Glomerular endothelial cell (primary cell): Measurements from ENCODE around the gene MEF2C. TPM values are rescaled to one million over a fixed set of nuclear protein-coding genes. Genes with fewer than 3 reads are reported as not detected.

Experiments used
- DNase-seq: peaks from one replicate; pipeline ENCODE4 v3.0.0-alpha.2; 2011; ENCODE audit warnings: low read depth, low spot score; ENCODE audit errors: extremely low read depth
- total RNA-seq: library from RNA; depleted of rRNA; stranded (reverse); fragments of >200 nt; gene quantifications from 2 replicates; pipeline ENCODE4 v1.2.3, GENCODE V29; 2015

The MEF2C gene
- total RNA-seq, 1 donor from 2014 or later, result 40.0 TPM

DNA sequence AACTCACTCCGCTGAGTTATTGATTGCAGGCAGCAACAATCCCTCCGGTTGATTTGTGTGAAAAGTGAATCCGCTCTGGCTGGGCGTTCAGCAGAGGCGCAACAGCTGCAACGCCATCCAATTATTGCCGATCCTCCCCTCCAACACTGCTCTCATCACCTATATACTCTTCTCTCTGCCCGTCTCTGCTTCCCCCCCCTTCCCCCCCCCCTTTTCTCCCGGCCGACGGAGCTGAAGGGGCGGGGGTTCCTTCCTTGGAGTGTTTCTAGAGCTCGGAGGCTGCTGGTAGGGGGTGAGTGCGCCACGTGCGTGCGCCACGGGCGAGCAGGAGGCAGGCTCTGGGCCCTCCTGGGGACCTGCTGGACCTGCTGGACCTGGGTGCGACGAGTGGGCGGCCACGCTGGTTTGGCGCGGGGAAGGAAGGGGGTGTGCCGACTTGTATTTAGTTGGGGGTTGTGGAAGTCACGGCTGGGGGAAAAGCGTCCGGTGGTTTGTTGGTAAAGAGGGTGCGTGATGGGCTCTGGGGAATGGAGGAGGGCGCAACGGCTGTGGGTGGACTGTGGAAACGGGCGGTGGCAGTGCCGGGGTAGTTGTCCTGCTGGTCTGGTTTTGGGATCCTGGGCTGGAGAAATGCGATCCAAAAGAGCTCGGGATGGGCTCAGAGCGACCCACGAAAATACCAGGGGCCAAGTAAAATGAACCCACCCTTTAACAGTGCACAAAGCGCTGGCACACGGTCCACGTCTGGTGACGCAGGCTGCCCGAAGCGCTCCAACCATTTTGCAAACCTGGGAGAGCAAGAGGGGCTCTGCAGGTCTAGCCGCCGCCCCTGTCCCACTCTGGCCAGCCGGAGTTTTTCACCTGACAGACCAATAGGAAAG, 6.4 kb upstream of the MEF2C start:
- no peak for DNase-seq

DNA sequence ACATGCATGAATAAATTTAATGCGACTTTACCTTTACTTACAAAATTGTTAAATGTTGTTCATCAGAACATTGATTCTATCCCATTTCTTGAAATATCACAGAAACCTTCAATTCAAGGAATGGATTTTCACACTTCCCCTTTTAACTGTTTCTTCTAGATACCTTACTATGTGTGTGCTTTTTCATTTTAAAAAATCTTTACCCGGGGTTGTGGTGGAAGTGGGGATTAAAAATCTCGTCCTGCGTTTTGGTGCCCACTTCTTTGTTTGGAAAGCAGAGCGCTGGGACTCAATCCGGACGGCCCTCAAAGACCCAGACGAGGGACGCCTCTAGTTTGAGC, 5.8 kb upstream of the MEF2C start:
- no peak for DNase-seq

DNA sequence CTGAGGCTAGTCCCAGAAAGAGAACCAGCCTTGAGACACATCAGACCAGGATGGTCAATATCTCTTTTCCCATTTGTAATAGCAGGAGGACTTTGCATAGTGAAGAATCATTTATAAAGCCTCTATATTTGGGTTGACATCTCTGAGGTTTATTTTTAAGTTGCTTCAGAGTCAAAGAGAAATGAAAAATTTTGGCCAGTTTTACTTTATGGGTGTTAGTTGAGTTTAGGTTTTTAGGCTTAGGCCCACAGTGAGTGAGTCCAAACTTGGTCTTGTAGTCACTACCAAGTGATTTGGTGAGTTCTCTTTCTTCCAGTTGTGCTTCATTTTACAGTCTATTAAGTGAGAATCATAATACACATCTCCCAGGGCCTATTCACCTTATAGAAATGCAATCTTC, 5.3 kb upstream of the MEF2C start:
- no peak for DNase-seq

DNA sequence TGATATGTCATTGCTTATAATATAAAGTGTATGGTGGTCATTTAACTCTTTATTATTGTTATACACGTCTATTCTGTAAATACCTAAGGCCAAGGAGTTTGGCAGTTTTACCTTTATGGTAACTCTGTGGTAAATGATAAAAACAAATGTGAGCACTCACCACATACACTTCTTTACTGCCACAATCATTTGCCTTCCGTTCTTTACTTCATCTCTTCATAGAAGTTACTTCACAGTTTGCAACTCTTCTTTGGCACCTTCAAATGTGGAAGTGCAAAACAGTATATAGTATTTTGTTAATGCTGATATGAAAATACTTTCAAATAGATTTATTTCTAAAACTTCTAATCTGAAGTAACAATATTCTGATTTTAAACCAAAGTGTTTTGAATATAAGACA, 4.4 kb upstream of the MEF2C start:
- no peak for DNase-seq

DNA sequence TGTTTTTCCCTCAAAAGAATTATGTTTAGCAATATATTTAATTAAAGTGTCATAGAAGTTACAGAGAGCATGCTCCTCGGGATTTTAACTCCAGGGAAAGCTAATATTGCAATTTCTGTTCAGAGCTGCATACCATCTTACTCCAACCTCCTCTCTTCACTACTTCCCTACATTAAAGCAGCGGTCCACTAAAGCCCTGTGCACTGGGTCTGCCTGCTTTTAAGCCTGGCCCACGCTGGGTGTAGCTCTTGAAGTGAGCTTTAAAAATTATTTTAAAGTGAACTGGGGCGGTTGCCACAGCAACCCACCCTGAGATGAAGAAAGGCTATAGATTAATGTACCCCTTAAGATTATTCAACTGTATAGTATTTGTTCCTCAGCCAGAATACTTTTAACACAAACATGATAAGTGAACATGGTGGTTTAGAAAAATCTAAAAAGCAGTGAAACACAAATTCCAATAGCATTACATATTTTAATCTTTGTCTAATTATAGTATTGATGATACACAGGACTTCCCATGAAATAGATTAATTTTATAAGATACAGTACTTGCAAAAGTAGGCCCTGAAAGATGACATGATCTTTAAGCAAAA, 3.9 kb upstream of the MEF2C start:
- DNase-seq, result no peak

DNA sequence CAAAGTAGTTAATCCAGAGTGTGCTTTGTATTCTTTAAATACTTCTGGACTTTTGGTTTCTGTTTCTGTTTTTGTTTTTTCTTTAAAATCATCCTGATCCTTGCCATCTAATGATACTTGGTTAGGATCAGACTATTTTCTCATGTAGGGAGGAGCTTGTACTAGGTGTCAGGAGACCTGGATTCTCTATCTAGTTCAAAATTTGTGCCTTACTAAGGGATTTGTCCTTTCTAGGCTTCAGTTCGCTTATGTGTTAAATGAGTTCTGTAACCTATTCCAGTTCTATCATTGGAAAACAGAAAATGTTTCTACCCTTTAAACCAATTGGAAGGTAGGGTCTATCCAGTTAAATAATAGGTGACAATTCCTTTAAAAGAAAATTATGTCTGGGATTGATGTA, 3.3 kb upstream of the MEF2C start:
- no peak for DNase-seq

DNA sequence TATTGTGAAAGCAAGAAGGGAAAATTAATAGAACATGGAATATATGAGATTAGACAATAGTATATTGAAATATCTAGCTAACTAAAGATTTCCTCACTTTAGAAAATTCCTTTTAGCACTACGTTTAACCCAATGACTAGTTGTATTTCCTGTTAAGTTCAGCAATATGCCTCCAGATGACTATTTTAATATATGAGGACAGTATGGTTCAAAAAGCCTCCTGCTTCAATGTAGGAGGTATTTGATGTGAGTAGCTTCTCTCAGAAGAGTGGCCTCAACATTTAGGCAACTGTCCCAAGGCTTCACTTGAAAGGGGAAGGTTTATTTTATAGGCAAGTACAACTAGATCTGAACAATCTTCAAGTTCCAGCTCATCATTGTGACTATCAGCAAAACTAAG, 2.0 kb upstream of the MEF2C start:
- DNase-seq, result no peak

DNA sequence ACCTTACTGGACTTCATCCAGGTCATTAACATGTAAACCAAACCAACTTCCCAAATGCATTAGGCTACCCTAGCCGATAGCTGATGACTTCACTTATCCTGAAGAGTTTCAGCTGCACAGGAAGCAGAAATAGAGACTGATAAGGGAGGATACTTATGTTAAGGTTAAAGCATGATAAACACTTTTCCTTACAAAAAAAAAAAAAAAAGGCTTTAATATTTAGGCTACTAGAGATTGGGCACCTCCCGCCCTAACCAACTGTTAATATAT, 1.6 kb upstream of the MEF2C start:
- no peak for DNase-seq

DNA sequence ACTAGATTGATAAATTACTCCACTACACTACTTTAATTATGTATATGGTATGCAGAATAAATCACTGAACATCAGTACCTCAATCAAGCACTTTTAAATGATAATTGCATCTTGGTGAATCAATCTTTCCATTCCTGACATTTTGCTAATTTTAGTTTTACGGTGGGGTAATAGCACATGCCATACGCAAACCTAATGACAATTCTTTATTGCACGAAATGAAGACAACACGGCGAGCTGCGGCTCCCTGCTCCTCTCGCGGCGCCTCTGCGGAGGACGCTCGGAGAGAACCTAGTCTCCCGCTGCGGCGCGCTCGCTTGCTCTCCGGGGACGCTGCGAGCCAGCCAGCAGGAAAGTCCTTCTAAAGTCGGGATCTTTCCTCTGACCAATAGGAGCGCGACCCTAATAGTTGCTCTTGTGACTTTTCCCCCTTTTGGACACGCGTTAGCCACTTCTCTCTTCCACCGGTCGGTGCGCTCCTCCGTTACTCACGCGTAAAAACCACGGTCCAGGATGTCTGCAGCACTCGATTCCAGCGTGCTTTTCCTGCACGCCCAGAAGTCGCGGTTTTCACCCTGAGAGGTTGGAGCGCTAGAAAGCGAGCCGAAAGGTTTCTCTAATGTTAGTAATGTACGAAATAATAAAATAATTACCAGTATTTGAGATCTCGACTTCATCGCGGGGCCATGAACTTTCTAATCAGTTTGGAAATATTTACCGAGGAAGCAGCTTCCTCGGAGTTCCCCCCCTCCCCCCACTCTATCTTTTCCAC, 1.0 kb upstream of the MEF2C start:
- no peak for DNase-seq

DNA sequence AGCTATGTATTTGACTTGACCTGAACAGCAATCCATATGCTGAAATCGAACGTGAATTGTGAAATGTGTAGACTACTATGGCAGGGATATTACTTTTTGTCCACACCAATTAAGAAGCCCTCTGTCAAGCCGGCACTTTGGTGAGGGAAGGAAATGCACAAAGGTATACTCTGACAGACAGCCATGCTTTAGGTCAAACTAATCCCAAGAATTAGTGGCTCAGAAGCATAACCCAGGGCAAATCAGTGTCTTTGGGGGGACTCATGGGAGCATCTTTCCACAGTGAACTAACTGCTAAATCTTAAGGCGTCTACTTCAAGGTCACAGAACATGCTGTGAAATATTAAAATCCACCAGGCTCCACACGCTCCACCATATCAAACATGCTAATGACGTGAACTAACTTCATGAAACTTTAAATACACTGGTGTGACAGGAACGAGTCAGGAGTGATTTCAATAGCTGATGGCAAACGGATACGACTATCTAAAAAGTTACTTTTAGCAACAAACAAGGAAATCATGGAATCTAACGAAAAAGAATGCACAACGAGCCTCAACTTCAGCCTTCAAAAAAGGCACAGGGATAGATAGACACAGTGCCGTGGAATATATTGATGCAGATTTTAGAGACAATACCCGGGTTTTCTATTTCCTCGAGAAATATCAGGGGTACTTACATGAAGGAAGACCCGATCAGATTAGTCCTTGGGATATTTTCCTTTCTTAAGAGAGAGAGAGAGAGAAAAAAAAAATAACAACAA, 527 bp downstream of the MEF2C start:
- no peak for DNase-seq

DNA sequence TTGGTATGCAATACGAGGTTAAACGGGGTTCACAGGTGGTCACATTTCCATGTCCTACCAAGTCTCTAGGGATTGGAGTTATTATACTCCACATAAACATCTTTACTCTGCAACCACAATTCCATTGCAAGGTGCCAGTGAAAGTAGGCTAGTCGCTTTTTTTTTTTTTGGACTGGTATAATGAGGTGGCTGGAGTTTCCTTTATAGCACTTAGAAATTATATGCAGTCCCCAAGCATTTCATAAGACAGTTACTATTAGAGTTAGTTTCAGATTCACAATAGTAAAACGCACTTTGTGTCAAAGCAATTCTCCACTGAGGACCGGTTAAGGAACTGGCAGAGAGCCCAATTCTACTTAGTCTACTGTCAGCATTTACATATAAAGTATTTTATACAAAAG, 1.4 kb downstream of the MEF2C start:
- no peak for DNase-seq

DNA sequence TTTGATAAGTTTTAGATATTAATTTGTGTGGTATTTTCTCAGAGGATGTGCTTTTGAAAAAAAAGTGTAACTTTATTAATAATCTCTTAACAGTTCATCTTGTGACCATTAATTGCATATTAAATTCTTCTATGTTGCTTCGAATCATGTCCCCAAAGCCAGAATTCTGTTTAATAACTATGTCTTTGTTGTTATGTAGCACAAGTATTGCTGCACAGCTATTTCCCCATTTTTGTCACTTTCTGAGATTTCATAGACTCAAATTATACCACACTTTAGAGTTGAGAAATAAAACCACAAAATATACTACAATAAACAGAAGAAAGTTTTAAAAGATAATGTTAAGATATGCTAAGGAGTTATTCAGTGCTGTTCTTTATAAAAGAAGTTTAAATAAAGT, 2.8 kb downstream of the MEF2C start:
- DNase-seq, result no peak

DNA sequence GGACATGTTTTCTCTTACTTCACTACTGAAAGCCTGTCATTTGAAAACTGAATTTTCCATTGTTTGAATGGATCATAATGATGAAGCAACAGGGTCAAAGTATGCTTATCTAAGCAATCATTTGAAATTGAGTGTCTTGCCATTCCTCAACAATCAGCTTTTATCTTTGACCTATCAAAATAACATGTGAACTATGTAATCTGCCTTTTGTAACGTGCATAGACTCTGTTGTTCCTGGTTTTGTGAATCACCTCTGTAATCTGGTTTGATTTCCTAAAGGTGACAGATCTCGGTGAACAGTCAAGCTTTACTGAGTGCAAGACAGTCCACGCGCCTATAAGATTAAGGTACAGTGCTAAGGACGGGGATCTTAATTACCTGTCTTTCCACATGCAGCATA, 3.3 kb downstream of the MEF2C start:
- no peak for DNase-seq

DNA sequence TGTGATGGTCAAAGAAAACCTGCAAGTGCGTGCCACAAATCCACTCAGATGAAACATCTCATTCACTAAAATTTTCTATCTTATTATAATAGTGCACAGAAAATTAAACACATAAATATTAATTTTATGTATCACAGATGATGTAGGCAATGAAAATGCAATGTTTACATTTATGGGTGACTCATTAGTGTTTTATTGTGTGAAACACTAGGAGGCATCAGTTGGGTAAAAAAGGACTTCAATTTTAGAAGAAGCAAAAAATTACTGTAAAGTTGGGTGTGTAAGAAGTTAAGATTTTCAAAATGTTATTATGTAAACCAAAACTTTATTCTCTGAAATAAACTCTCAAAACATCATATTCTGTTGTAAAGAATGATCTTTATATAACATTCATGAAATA, 4.0 kb downstream of the MEF2C start:
- no peak for DNase-seq

DNA sequence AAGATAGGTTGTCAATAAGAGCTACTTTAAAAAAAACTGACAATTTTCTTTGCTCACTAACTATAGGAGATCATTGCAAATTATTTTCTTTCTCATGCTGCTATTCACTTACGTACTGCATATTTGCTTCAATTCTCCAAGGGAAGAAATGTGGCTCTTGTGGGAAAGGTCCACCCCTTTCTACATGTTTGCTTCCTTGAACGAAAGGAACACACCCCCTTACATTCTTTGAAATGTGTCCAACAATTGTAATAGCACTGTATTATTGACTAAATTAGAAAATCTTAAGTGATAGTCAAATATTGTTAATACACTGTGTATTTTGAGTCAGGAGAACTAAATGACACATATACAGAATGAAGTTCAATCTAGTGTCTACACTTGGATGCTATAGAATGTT, 5.2 kb downstream of the MEF2C start:
- no peak for DNase-seq

DNA sequence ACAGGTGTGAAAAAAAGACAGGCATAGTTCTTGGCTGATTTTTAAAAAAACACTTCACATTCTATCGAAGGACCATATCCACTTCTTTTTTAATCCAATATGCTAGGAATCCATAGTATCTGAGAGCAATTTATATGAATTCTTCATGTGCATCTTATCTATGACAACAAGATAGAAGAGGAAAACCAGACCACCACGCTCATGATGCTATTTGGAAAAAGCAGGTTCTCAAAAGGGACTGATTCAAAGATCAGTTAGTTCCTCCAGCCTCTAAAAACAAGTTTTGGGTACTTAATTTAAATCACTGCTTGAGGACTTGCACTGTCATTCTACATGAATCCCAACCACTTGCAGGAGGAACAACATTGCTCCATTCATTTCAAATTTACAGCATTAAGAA, 6.3 kb downstream of the MEF2C start:
- DNase-seq, result no peak

DNA sequence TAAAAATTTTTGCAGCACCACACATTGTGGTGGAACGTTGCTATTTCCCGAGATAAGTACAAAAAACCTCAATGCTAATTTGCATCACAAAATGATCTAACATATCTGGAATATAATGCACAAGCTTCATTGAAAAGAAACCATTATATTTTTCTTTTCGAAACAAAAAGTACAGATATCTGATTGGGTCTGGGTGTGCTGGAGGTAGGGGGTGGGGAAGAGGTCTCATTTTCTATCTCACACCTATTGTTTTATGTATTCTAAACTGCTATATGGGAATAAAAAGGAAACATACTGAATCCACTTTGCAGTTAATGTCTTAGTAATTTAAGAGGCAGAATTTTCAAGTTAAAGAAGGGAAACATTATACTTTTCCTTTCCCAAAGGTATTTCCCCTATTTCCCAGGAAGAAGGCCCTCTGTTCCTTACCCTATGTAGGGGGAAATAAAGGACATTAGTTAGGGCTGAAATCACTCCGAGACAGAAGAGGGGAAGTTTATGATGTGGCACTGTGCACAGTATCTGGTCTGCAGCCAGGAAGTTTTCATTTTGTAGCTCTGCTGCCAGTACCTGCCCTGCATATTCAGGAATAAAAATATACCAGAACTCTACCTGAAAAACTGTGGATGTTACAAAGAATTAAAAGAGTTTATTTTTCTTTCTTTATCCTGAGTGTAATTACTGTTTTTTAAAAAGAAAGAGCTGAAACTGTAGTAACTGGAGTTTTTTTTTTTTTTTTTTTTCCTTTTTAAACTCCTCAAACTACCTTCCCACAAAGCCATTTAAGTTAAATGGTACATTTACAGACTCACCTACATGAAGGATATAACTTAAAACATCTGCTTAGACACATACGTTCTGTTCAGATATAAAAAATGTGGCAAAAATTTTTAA, 7.4 kb downstream of the MEF2C start:
- no peak for DNase-seq

DNA sequence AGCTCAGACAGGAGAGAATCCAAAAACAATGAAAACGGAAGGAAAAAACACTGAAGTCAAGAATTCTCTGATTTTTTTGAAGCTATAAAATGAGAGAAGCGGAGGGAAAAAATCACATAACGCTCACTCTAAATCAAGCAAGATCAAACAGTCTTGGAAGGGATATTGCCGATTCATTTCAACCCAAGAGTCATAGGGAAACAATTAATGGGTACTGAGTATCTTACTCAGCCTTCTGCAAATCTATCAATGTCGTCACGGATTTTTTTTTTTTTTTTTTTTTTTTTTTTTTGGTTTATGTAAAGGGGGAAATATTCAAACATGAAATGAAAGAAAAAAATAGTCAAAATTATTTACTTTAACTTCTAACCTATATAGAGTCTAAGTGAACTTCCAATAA, 9.5 kb downstream of the MEF2C start:
- no peak for DNase-seq

DNA sequence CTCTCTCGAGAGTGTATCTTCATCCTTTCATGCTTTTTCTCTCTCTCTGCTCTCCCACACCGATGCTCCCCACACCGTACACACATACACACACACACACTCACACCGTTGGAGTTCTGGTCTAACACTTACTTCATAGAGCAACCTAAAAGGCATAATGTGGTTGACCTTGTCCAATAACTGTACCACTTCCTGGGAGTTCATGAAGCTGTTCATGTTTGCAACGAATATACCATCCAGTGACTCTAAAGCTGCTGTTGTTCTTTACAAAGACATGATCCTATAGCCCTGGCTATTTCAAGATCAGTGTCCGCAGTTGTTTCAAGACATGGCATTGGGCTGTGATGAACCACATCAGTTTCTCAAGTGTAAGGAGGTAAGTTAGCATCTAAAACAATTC, 10.0 kb downstream of the MEF2C start:
- no peak for DNase-seq

DNA sequence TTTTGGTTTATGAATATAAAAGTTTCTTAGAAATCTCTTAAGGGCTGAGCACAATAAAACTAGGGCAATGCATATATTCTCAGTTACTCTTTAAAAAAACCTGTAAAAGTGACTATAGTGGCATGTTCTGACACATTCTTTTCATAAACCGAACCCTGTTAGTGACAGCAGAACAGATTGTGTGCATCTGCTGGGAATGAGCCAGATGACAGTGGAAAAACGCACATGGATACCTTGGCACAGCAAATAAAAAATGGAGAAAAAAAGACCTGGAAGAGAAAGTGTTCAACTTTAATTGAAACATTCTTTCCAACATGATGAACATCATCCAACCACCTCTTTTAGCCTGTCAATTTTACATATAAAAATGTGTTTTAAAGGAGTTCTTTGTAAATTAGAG, 12.7 kb downstream of the MEF2C start:
- no peak for DNase-seq
